MCF 10A (cell line): ENCODE results near the gene SUGP2. TPM values are rescaled to one million over a fixed set of nuclear protein-coding genes. Genes with fewer than 3 reads are reported as not detected.

Experiments
- BruUV-seq: library from RNA; stranded (reverse); fragments of 400-500 nt; replicated peaks from 2 replicates; lab custom pipeline; 2021; lab: Mats Ljungman, UMichigan
- CTCF ChIA-PET: fragments of 300-600 bp; sonication (Branson Sonifier 250); formaldehyde crosslinking; extraction: SDS; loops from one replicate; lab custom pipeline; 2021; ENCODE audit warnings: antibody characterized with exemption, inconsistent platforms; lab: Yijun Ruan, JAX
- POLR2A ChIA-PET: fragments of 300-600, 350-650 bp; sonication (Branson Sonifier 250); formaldehyde crosslinking; extraction: SDS; loops from one replicate; lab custom pipeline; 2020; ENCODE audit warnings: antibody characterized with exemption, inconsistent platforms; lab: Yijun Ruan, JAX
- DNase-seq: peaks from one replicate; pipeline ENCODE4 v3.0.0-alpha.2; 2018; ENCODE audit not compliant: unreplicated experiment
- H3K27ac Mint-ChIP-seq: one replicate; pipeline ENCODE4 v1.8.0; 2022; ENCODE audit warnings: mild to moderate bottlenecking, low read depth, mixed read lengths; ENCODE audit not compliant: unreplicated experiment
- H3K27me3 Mint-ChIP-seq: one replicate; pipeline ENCODE4 v1.8.0; 2022; ENCODE audit warnings: mixed read lengths; ENCODE audit not compliant: insufficient read depth, unreplicated experiment
- H3K36me3 Mint-ChIP-seq: one replicate; pipeline ENCODE4 v1.8.0; 2022; ENCODE audit warnings: mild to moderate bottlenecking, moderate library complexity, mixed read lengths; ENCODE audit not compliant: insufficient read depth, unreplicated experiment
- H3K4me1 Mint-ChIP-seq: one replicate; pipeline ENCODE4 v1.8.0; 2022; ENCODE audit warnings: mixed read lengths; ENCODE audit not compliant: insufficient read depth, unreplicated experiment
- H3K4me3 Mint-ChIP-seq: one replicate; pipeline ENCODE4 v1.8.0; 2022; ENCODE audit warnings: mild to moderate bottlenecking, moderate library complexity, mixed read lengths; ENCODE audit not compliant: unreplicated experiment
- H3K9me3 Mint-ChIP-seq: one replicate; pipeline ENCODE4 v1.8.0; 2022; ENCODE audit warnings: mixed read lengths; ENCODE audit not compliant: unreplicated experiment
- intact Hi-C: fragments of 100-400 bp; cut with micrococcal nuclease; formaldehyde crosslinking; loops from 2 replicates; pipeline ENCODE4 v1.14.1; 2022
- total RNA-seq: library from RNA; stranded (reverse); gene quantifications from 2 replicates; pipeline ENCODE4 v1.2.3, GENCODE V29; 2022
- TF ChIP-seq, protein P1 (sequence below): fragments of 200-600 bp; IDR thresholded peaks from one replicate; pipeline ENCODE4 v1.8.0; 2022; ENCODE audit warnings: antibody characterized with exemption, mild to moderate bottlenecking; ENCODE audit not compliant: unreplicated experiment

The SUGP2 gene
- total RNA-seq, 1 experiment from 2014 or later, result 69.1 TPM

DNA sequence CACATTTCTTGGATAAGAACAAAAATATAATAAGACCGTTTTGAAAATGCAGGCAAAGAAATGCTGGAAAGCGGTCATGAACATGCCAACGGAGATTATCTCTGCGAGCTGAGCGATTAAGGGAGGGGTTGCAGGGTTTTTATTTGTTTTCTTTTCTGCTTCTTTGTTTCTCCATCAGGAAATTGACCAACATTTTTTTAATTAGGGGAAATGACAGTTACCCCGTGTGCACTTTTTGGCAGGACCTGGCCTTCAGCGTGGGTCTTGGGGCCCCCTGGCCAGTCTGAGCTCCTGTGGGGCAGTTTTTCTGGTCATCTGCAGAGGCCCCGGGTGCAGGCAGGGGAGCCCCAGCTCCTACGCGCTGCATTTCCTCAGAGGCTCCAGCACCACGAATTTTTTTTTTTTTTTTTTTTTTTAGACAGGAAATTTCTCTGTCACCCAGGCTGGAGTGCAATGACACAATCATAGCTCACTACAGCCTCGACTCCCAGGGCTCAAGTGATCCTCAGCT is 61.0 kb downstream of the SUGP2 start:
- intact Hi-C loops, result no loop called here
- Mint-ChIP-seq H3K36me3 (peaks cover 6% of the 10 kb centered on the region), H3K27me3 (no peaks in the 10 kb centered on the region), H3K4me3 (no peak overlapping the region), H3K9me3 (no peaks in the 10 kb centered on the region), H3K27ac (no peak overlapping the region), H3K4me1 (no peaks in the 10 kb centered on the region)
- no TSS peak for BruUV-seq
- CTCF ChIA-PET, result interaction anchor here (0.7 kb wide), 1 partner anchor 15 kb away, joined by 4 read pairs; no protein-coding TSS in a partner anchor
- no peak for DNase-seq
- TF ChIP-seq, protein P1, sequence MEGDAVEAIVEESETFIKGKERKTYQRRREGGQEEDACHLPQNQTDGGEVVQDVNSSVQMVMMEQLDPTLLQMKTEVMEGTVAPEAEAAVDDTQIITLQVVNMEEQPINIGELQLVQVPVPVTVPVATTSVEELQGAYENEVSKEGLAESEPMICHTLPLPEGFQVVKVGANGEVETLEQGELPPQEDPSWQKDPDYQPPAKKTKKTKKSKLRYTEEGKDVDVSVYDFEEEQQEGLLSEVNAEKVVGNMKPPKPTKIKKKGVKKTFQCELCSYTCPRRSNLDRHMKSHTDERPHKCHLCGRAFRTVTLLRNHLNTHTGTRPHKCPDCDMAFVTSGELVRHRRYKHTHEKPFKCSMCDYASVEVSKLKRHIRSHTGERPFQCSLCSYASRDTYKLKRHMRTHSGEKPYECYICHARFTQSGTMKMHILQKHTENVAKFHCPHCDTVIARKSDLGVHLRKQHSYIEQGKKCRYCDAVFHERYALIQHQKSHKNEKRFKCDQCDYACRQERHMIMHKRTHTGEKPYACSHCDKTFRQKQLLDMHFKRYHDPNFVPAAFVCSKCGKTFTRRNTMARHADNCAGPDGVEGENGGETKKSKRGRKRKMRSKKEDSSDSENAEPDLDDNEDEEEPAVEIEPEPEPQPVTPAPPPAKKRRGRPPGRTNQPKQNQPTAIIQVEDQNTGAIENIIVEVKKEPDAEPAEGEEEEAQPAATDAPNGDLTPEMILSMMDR, result no peak
- POLR2A ChIA-PET, result interaction anchor here (0.7 kb wide), 2 partner anchors 11 to 35 kb away, joined by 3 read pairs; no protein-coding TSS in a partner anchor

DNA sequence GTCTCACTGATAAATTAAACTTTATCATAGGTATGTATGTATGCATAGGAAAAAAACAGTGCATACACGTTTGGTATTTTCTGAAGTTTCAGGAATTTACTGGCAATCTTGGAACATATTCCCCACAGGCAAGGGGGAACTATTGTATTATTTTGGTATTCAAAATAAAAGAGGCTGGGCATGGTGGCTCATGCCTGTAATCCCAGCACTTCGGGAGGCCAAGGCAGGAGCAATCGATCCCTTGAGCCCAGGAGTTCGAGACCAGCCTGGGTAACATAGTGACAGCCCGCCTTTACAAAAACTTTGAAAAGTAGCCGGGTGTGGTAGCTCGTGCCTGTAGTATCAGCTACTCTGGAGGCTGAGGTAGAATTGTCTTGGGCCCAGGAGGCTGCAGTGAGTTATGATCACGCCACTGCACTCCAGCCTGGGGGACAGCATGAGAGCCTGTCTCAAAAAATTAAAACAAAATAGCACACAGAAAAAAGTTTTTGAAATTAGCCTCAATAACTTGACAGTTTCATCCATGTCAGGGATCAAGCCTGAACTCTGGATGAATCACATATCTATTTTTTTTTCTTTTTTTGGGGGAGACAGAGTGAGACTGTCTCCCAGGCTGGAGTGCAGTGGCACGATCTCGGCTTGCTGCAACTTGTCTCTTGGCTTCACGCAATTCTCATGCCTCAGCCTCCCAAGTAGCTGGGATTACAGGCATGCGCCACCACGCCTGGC is 63.2 kb downstream of the SUGP2 start:
- TF ChIP-seq, protein P1, result no peak
- no TSS peak for BruUV-seq
- Mint-ChIP-seq H3K27ac (no peak overlapping the region), H3K36me3 (peaks cover 6% of the 10 kb centered on the region), H3K4me1 (no peaks in the 10 kb centered on the region), H3K27me3 (no peaks in the 10 kb centered on the region), H3K9me3 (no peaks in the 10 kb centered on the region), H3K4me3 (no peak overlapping the region)
- ChIA-PET POLR2A (interaction anchor here (0.9 to 1.0 kb wide), 2 partner anchors 12 to 17 kb away, joined by 3 read pairs; no protein-coding TSS in a partner anchor), CTCF (interaction anchor here (0.6 to 1.6 kb wide), 3 partner anchors 14 to 485 kb away, joined by 3 to 9 read pairs (median 3); no protein-coding TSS in a partner anchor)
- no peak for DNase-seq
- intact Hi-C loops, result no loop called here

DNA sequence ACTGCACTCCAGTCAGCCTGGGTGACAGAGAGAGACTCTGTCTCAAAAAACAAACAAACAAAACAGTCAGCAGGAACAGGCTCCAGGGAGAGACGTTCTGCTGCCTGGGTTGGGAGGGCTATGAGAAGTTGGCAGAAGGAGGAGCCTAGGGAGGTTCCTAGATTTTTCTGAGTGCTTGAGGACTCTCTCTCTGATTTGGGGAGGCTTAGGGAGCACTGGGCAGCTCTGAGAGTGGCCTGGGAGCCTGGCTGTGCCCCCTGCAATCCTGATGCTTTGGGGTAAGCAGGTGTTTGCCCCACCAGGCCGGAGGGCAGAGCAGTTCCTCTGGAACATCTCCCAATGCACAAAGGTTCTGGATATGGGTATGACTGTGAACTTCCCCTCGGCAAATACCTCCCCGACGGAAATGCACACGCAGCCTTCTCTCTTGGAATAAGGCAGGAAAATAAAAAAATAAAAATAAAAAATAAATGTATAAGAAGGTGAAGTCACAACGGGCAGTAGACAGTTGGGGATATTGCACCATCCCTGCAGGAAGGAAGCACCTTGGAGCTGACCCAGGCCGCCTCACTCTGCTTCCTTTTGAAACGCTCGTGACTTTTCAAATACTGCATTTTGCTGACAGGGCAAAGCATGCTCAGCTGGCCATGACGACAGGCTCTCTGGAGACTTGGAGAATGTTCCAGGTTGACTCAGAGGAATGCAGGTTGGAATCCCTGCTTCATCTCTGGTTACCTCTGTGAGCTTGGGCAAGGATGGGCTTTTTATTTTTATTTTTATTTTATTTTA is 65.8 kb downstream of the SUGP2 start:
- TF ChIP-seq, protein P1, result no peak
- BruUV-seq, result no TSS peak
- H3K36me3 Mint-ChIP-seq, result peaks cover 6% of the 10 kb centered on the region
- H3K4me1 Mint-ChIP-seq, result no peaks in the 10 kb centered on the region
- no peaks in the 10 kb centered on the region for H3K27me3 Mint-ChIP-seq
- POLR2A ChIA-PET, result interaction anchor here (0.6 to 1.9 kb wide), 10 partner anchors 15 to 471 kb away, joined by 3 to 13 read pairs (median 4); partner anchors contain the start of genes BORCS8, COPE, DDX49 and RFXANK
- intact Hi-C loops, result loop anchor here (2.0 kb wide), 1 partner anchor 15 kb away; no protein-coding TSS in a partner anchor
- DNase-seq, result peak; percentile 91
- H3K9me3 Mint-ChIP-seq, result no peaks in the 10 kb centered on the region
- H3K27ac Mint-ChIP-seq, result peak overlapping the region; percentile 27
- no peak overlapping the region for H3K4me3 Mint-ChIP-seq
- CTCF ChIA-PET, result interaction anchor here (0.5 to 0.7 kb wide), 3 partner anchors 25 to 1346 kb away, joined by 3 to 4 read pairs (median 3); no protein-coding TSS in a partner anchor
